NCI-H226 (cell line): ENCODE measurements around the gene C1orf35.

Experiments
- DNase-seq: peaks from one replicate; pipeline ENCODE4 v3.0.0-alpha.2; 2015

Gene C1orf35

DNA sequence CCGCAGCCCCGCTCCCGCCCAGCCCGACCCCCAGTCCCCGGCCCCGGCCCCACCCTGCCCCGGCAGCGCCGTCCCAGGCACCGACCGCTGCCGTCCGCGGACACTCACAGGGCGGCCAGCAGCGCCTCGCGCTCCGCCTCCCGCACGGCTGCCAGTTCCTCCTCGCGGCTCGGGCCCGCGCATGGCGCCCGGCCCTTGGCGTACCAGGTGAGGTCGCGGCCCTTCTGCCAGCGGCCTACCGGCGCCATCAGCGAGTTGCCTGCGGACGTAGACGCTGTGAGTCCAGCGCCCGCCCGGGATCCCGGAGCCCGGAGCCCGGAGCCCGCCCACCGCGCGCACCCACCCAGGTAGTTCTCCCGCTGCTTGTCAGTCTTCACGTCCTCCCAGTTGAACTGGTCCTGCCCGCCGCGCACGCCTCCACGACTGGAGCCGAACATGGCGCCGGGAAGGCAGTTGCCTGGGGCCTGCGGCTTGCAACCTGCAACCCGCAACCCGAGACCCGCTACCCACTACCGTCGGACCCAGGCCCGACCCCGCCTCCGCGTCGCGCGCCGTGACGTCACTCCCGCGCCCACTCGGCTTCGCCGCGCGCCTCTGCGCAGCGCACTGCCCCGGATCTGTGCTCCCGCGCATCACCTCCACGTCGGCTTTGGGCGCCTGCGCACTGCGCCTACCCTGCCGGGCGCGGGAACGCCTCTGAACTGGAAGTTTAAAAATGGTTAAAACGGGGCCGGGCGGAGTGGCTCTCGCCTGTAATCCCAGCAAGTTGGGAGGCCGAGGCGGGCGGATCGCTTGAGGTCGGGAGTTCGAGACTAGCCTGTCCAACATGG lies at the start of gene C1orf35:
C1orf35 (minus strand) TSS at position 535 of the 830 bp plus-strand sequence; CDS start at position 437, 98 bp downstream.
- DNase-seq, result peak; percentile 68

- no peak for DNase-seq
Measured at GRCh38 chr1:228152918-228153258, 49.8 kb upstream of the C1orf35 start.

GRCh38 chr1:228152097-228152917 lies 49.2 kb upstream of the C1orf35 start:
- DNase-seq, result no peak

GRCh38 chr1:228151180-228151925 lies 48.2 kb upstream of the C1orf35 start:
- DNase-seq, result no peak

- peak; percentile 84 for DNase-seq
Measured at GRCh38 chr1:228150461-228151179, 47.5 kb upstream of the C1orf35 start.

GRCh38 chr1:228150120-228150460 lies 47.0 kb upstream of the C1orf35 start:
- no peak for DNase-seq

GRCh38 chr1:228149406-228150119 lies 46.4 kb upstream of the C1orf35 start, which contains the start of gene GJC2:
GJC2 (plus strand) TSS chr1:228149930; CDS start chr1:228157759, 7,829 bp downstream.
- DNase-seq, result peak; percentile 65

DNA sequence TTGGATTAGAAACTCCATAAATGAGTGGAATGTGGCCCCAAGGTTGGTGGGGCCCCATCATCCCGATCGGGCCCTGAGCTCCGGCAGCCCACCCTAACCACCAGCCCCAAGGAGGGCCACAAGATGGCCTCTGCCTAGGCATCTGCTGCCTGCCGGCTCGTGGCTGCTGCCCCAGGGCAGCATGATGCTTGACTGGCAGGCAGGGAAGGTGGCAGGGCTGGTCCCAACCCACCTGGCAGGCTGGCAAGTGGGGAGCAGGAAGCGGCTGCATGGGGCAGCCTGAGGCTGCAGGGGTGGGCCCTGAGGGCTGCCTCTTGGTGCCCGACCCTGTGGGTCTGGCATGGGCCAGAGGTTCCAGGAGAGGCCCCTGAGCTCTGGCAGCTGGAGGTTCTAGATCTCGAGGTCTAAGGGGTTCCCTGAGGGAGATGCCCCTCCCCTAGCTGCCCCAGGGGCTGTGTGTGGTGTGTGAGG lies 45.8 kb upstream of the C1orf35 start:
- no peak for DNase-seq

DNA sequence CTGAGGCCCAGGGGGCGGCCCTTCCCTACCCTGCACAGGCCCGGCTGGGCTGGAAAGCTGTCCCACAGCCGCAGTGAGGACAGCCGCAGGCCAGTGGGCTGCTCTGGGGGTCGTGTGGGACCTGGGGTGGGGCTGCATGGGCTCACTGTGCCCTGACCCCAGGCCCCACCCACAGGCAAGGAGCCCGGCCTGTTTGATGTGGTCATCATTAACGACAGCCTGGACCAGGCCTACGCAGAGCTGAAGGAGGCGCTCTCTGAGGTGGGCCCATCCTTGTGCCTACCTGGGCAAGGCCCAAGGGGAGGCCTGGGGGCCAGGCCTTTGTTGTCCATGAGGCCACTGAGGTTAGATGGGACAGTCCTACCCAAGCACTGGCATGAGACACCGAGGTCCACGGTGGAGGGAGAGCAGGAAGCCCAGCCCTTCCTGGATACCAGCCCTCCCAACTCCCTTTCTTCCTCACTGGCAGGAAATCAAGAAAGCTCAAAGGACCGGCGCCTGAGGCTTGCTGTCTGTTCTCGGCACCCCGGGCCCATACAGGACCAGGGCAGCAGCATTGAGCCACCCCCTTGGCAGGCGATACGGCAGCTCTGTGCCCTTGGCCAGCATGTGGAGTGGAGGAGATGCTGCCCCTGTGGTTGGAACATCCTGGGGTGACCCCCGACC lies 45.2 kb upstream of the C1orf35 start:
- DNase-seq, result peak; percentile 33

DNA sequence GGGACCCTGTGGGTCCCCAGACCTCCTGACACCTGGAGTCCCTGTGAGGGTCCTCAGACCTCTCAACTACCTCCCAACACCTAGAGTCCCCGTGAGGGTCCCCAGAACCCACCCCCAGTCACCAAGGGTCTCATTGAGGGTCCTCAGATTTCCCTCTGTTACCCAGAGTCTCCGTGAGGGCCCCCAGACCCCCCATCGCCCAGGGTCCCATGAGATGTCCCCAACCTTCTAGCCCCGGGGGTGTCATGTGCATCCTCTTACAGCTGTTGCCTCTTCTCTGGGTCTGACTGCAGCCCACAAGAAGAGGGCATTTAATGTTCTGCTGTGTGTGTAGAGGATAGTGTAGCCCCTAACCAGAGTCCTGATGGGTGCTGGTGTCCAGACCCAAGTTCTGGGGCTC lies 44.6 kb upstream of the C1orf35 start:
- DNase-seq, result no peak

GRCh38 chr1:228147151-228147693 lies 44.1 kb upstream of the C1orf35 start:
- DNase-seq, result no peak

- DNase-seq, result no peak
Measured at GRCh38 chr1:228146417-228147150, 43.5 kb upstream of the C1orf35 start.

GRCh38 chr1:228145463-228146416 lies 42.6 kb upstream of the C1orf35 start:
- no peak for DNase-seq

- no peak for DNase-seq
Measured at GRCh38 chr1:228144993-228145343, 41.8 kb upstream of the C1orf35 start.

DNA sequence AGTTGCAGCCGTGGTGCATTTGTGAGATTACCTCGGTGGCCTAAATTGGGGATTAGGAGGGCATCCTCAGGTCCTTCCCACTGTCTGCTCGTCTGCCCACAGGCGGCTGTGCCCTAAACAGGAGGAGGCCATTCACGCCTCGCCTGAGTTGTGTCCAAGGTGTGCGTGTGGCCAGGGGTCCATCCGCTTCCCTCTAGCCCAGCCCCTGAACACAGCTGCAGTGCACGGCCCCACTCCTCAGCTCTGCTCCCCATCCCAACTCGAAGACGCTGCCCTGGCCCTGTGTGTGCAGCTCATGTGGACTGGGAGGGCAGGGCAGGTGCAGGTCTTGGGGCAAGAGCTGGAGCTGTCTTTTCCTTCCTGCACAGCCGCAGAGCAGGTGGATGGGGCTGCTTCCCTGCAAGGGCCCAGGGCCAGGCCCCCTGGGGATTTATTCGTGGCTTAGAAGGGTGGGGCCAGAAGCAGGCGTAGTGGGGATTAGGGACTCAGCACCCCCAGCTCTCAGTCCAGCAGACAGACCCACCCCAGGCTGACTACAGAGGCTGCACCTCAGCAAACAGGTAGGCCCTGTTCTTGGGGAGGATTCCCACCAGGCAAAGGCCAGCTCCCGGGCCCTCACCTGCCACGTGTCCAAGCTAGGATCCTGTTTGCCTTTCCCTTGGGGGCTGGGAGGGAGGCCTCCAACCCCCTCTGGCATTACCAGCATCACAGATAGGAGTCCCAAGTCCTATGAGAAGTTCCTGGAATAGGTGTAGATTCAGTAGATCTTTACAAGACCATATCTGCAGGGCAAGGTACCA lies 41.3 kb upstream of the C1orf35 start:
- no peak for DNase-seq

DNA sequence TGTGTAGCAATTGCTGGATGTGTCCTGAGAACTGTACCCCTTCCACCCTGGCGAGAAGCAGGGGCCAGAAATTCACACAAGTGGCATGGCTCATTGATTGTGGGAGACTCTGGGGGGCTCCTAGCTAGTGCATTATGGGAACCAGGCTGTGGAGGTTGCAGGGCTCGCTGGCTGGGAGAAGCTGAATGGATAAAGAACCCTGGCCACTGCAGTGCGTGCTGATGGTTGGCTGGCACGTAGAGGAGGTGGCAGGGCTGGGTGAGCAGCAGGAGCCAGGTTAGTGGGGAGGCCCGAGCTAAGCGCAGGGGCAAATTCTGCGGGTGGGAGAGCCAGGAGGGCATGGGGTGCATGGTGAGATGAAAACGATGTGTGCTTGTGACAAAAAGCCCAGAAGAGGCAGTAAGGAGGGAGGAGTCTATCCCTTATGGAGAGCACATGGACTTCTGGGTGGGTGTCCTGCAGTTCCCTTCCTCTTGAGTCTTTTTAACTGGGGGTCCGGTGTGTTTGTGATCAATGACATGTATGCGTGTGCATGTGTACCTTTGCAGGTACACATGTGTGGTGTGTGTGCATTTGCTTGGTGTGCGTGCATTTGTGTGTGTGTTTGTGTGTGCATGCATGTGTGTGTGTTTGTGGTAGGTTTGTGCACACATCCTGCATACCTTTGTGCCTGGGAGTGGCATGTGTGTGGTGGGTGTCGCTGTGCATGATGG lies 40.5 kb upstream of the C1orf35 start:
- DNase-seq, result no peak

DNA sequence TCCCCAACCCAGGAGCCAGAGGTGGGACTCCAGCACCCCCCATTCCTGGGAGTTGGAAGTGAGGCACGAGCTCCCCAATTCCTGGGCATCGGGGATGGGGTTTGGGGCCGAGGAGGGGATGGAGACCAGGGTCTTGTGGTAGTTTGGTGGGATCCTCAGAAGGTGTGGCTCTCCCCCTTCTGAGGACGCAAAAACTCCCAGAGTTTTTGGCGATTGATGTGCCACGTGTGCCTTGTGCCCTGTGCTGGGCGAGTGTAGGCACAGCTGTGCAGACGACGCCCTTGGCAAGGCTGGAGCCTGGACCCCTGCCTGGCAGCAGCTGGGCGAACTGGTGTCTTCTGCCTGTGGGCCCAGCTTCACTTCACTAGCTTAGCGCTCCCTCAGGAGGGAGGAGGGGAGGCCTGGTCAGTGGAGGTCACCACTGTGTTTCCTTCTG lies 39.6 kb upstream of the C1orf35 start:
- no peak for DNase-seq
